Lung (tissue), 12 donors: ENCODE data around the gene HTD2. TPM values are rescaled to one million over a fixed set of nuclear protein-coding genes. Genes with fewer than 3 reads are reported as not detected.
"Not testable (repeated sequence)": the region's sequence is repeated elsewhere in the genome, so short reads cannot be mapped to it uniquely, and the experiment has no call there.

ENCODE experiments used
- ATAC-seq: fragments of 200-7000 bp; cut with Tn5 transposase; one replicate; pipeline ENCODE4 v1.9.1; 2020; ENCODE audit warnings: moderate number of reproducible peaks; ENCODE audit not compliant: insufficient read depth, low FRiP score
- DNase-seq, 3 donors: peaks; one replicate each; pipeline ENCODE4 v3.0.0-alpha.2; 2013 to 2017
- H3K27ac ChIP-seq, 2 donors: one replicate each; pipeline ENCODE4 v1.5.1; 2013; ENCODE audit warnings: mild to moderate bottlenecking in 2 of 2, moderate library complexity in 2 of 2, control low read depth in 1 of 2, inconsistent platforms in 1 of 2, low read depth in 1 of 2, low read length in 1 of 2
- H3K27me3 ChIP-seq, 3 donors: one replicate each; pipeline ENCODE4 v1.5.1; 2013; ENCODE audit warnings: low read length in 2 of 3; ENCODE audit not compliant: control insufficient read depth in 3 of 3, insufficient read depth in 3 of 3
- H3K36me3 ChIP-seq, 4 donors: one replicate each; pipeline ENCODE4 v1.5.1; 2013; ENCODE audit warnings: low read length in 4 of 4, mild to moderate bottlenecking in 1 of 4, moderate library complexity in 1 of 4; ENCODE audit not compliant: control insufficient read depth in 4 of 4, insufficient read depth in 4 of 4
- H3K4me1 ChIP-seq, 5 donors: one replicate each; pipeline ENCODE4 v1.5.1; 2013; ENCODE audit warnings: low read length in 5 of 5, mild to moderate bottlenecking in 2 of 5, moderate library complexity in 1 of 5; ENCODE audit not compliant: control insufficient read depth in 5 of 5, insufficient read depth in 5 of 5
- H3K4me3 ChIP-seq: one replicate; pipeline ENCODE4 v1.5.1; 2013; ENCODE audit warnings: mild to moderate bottlenecking, control low read depth, moderate library complexity
- H3K9ac ChIP-seq, 2 donors: one replicate each; pipeline ENCODE4 v1.5.1; 2013; ENCODE audit warnings: low read length in 2 of 2, control low read depth in 1 of 2; ENCODE audit not compliant: insufficient read depth in 1 of 2
- H3K9me3 ChIP-seq, 4 donors: one replicate each; pipeline ENCODE4 v1.5.1; 2013; ENCODE audit warnings: low read length in 3 of 4, mild to moderate bottlenecking in 1 of 4, moderate library complexity in 1 of 4; ENCODE audit not compliant: control insufficient read depth in 4 of 4, insufficient read depth in 3 of 4
- CTCF ChIP-seq: IDR thresholded peaks from 2 replicates; pipeline ENCODE4 v1.5.1; 2012; ENCODE audit warnings: mild to moderate bottlenecking; ENCODE audit errors: control extremely low read depth, extremely low read depth
- WGBS, 2 donors: extraction: QIAGEN DNeasy Blood & Tissue Kit; methylation state at CpG; one replicate each; pipeline ENCODE4 v1.1.7; 2013; 5-methylcytosine and 5-hydroxymethylcytosine counted together
- polyA plus RNA-seq, 2 donors: library from polyadenylated mRNA; stranded (reverse); fragments of 200-250 nt; gene quantifications; one replicate each; pipeline ENCODE4 v1.2.1, GENCODE V29; 2013
- total RNA-seq, 2 donors: library from RNA; depleted of rRNA in 1 of 2; stranded (reverse); fragments of >200 nt in 1 of 2; gene quantifications; one replicate each; pipeline ENCODE4 v1.2.1, GENCODE V29; 2014 to 2021
- donor health status: control.
- donor health status: control.
- donor health status: Bipolar disorder and iron deficiency.
- donor health status: healthy.
- donor health status: DM: yes; HTN: yes; CAD: no.

HTD2 gene
- total and polyA plus RNA-seq, 4 donors: 2.5 to 12.1 (median 6.6) TPM

- peaks cover 0 to 16% (median 0%) of the 10 kb centered on the region in 4 donors for H3K36me3 ChIP-seq
- no peak for ATAC-seq
- WGBS, 2 donors: 90% methylated on average over 4 of the region's 4 CpGs
- peak in 2 of 3 donors; percentile 12 to 36 for DNase-seq
- no peaks in the 10 kb centered on the region for H3K9me3 ChIP-seq
- H3K9ac ChIP-seq: no peak overlapping the region
- no peaks in the 10 kb centered on the region for H3K27me3 ChIP-seq
- no peak for TF ChIP-seq CTCF
- H3K27ac ChIP-seq: no peak overlapping the region
- no peaks in the 10 kb centered on the region for H3K4me1 ChIP-seq
- no peak overlapping the region for H3K4me3 ChIP-seq
These were observed 18.1 kb upstream of the HTD2 start for GRCh38 chr3:58288011-58288728.

- not testable (repeated sequence) for H3K4me1 ChIP-seq
- 83 to 91% methylated on average over 3 of the region's 4 CpGs for WGBS, 2 donors
These were observed 17.2 kb upstream of the HTD2 start for GRCh38 chr3:58288964-58289613.

GRCh38 chr3:58290446-58290845 is 15.9 kb upstream of the HTD2 start:
- not testable (repeated sequence) for H3K9me3 ChIP-seq, H3K9ac ChIP-seq, ATAC-seq, H3K4me1 ChIP-seq, H3K27ac ChIP-seq, H3K27me3 ChIP-seq, H3K4me3 ChIP-seq, DNase-seq
- H3K36me3 ChIP-seq: peaks cover 0 to 12% (median 0%) of the 10 kb centered on the region in 4 donors
- WGBS, 2 donors: 96 to 97% methylated on average over 11 to 32 of the region's 33 CpGs

More at GRCh38 chr3:58288964-58289613, 17.2 kb upstream of the HTD2 start:
- H3K9ac ChIP-seq, DNase-seq, H3K27ac ChIP-seq, H3K4me3 ChIP-seq, ATAC-seq, H3K9me3 ChIP-seq, H3K27me3 ChIP-seq: not testable (repeated sequence)
- peaks cover 0 to 16% (median 0%) of the 10 kb centered on the region in 4 donors for H3K36me3 ChIP-seq

DNA sequence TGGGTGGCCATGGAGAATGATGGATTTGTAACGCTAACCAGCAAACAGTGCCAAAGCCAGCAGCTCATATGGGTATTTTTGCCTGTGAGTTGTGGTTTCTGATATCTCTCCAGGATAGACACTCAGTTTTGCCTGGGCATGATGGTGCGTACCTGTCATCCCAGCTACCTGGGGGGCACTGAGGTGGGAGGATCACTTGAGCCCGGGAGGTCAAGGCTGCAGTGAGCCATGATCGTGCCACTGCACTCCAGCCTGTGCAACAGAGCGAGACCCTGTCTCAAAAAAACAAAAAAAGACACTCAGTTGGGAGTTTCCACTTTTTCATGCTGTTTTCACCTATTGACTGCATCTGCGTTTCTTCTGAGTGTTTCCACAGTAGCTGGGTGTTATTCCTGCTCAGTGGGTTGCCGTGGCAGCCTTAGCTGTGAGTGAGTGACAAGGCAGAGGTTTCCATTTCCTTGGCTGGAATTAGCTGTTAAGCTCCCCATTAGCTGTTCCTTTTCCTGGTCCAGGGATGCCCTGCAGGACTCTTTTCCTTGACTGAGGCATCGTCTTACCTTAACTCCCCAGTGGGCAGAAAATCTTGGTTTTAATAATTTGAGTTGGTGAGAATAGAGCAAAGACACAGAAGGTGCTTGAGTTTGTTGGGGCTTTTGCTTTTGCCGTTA is 14.5 kb upstream of the HTD2 start:
- Histone ChIP-seq H3K9me3 (no peaks in the 10 kb centered on the region), H3K4me1 (no peaks in the 10 kb centered on the region), H3K27me3 (no peaks in the 10 kb centered on the region), H3K27ac (no peak overlapping the region), H3K9ac (no peak overlapping the region), H3K4me3 (no peak overlapping the region), H3K36me3 (peaks cover 0 to 12% (median 0%) of the 10 kb centered on the region in 4 donors)
- ATAC-seq (no peak), DNase-seq (no peak)
- 82 to 87% methylated on average over 9 of the region's 9 CpGs for WGBS, 2 donors
- no peak for TF ChIP-seq CTCF
